Progenitor cell of endocrine pancreas (in vitro differentiated cells): ENCODE data around the gene SOS2. TPM values are rescaled to one million over a fixed set of nuclear protein-coding genes. Genes with fewer than 3 reads are reported as not detected.
A peak's percentile ranks its signal among the peaks of the same experiment; 100 is the strongest.

Experiments
- DNase-seq: peaks from one replicate; pipeline ENCODE4 v3.0.0; 2021; ENCODE audit warnings: low spot score; ENCODE audit not compliant: unreplicated experiment
- H3K27ac Mint-ChIP-seq: 2 replicates; pipeline ENCODE4 v1.8.0; 2021; ENCODE audit warnings: mild to moderate bottlenecking, moderate library complexity, mixed read lengths
- H3K27me3 Mint-ChIP-seq: 2 replicates; pipeline ENCODE4 v1.8.0; 2021; ENCODE audit warnings: mixed read lengths
- H3K36me3 Mint-ChIP-seq: 2 replicates; pipeline ENCODE4 v1.8.0; 2022; ENCODE audit warnings: mixed read lengths; ENCODE audit not compliant: insufficient read depth
- H3K4me1 Mint-ChIP-seq: 2 replicates; pipeline ENCODE4 v1.8.0; 2021; ENCODE audit warnings: low read depth, mixed read lengths
- H3K4me3 Mint-ChIP-seq: 2 replicates; pipeline ENCODE4 v1.8.0; 2021; ENCODE audit warnings: low read depth, mild to moderate bottlenecking, moderate library complexity, mixed read lengths
- H3K9me3 Mint-ChIP-seq: 2 replicates; pipeline ENCODE4 v1.8.0; 2021; ENCODE audit warnings: low read depth, mixed read lengths
- total RNA-seq: library from RNA; stranded (reverse); gene quantifications from 2 replicates; pipeline ENCODE4 v1.2.1, GENCODE V29; 2021
- TF ChIP-seq, protein P1 (sequence below): fragments of 200-600 bp; sonication (generic); IDR thresholded peaks from one replicate; pipeline ENCODE4 v1.5.0; 2021; ENCODE audit warnings: antibody characterized with exemption, mild to moderate bottlenecking; ENCODE audit not compliant: unreplicated experiment

The SOS2 gene
- total RNA-seq, 1 donor from 2014 or later, result 35.7 TPM

DNA sequence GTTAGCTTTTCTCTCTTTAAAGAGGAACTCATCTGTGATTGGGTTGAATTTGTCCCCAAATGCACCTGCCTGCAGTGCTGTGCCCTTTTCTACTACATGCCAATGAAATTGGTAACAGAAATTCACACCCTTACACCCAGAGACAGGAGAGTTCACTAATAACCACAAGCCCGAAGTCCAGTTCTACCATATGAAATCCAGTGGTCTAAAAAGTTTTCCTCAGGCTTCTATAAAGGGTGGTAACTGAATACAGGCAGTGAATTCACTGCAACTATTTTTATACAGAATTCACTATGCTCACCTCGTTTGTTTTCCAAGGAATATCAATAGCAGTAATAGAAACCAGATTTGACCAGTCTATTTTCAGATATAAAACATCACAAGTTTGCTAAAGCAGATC lies 31.5 kb upstream of the SOS2 start:
- no peaks in the 10 kb centered on the region for H3K4me1 Mint-ChIP-seq
- H3K27me3 Mint-ChIP-seq, result no peaks in the 10 kb centered on the region
- DNase-seq, result no peak
- H3K36me3 Mint-ChIP-seq, result peaks cover 6% of the 10 kb centered on the region
- no peak overlapping the region for H3K4me3 Mint-ChIP-seq
- TF ChIP-seq, protein P1, sequence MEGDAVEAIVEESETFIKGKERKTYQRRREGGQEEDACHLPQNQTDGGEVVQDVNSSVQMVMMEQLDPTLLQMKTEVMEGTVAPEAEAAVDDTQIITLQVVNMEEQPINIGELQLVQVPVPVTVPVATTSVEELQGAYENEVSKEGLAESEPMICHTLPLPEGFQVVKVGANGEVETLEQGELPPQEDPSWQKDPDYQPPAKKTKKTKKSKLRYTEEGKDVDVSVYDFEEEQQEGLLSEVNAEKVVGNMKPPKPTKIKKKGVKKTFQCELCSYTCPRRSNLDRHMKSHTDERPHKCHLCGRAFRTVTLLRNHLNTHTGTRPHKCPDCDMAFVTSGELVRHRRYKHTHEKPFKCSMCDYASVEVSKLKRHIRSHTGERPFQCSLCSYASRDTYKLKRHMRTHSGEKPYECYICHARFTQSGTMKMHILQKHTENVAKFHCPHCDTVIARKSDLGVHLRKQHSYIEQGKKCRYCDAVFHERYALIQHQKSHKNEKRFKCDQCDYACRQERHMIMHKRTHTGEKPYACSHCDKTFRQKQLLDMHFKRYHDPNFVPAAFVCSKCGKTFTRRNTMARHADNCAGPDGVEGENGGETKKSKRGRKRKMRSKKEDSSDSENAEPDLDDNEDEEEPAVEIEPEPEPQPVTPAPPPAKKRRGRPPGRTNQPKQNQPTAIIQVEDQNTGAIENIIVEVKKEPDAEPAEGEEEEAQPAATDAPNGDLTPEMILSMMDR, result no peak
- no peaks in the 10 kb centered on the region for H3K9me3 Mint-ChIP-seq
- H3K27ac Mint-ChIP-seq, result no peak overlapping the region

GRCh38 chr14:50260511-50260910 lies 29.1 kb upstream of the SOS2 start:
- DNase-seq, result no peak

DNA sequence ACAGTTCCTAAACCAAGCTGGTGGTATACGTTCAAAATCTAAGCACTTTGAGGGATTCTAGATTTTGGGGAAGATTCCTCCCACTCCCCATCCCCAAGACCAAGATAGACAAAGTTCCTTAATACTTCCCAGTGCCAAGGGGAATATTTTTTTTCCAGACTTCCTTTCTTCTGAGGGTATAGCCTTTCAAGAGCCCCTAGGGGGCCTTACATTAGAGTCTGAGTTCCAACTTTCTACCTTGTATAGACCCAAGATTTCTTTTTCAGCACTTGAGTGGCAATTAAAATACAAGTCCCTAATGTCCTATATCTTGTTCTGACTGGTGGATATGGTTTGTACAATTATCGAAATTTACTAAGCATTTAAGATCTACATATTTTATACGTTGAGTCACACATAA lies 28.7 kb upstream of the SOS2 start:
- DNase-seq, result no peak
- H3K36me3 Mint-ChIP-seq, result peaks cover 6% of the 10 kb centered on the region

More at GRCh38 chr14:50260511-50260910, 29.1 kb upstream of the SOS2 start:
- TF ChIP-seq, protein P1, result peak; percentile 33
- H3K4me1 Mint-ChIP-seq, result no peaks in the 10 kb centered on the region
- no peak overlapping the region for H3K27ac Mint-ChIP-seq
- H3K36me3 Mint-ChIP-seq, result peaks cover 6% of the 10 kb centered on the region
- no peak overlapping the region for H3K4me3 Mint-ChIP-seq
- H3K9me3 Mint-ChIP-seq, result no peaks in the 10 kb centered on the region
- no peaks in the 10 kb centered on the region for H3K27me3 Mint-ChIP-seq

DNA sequence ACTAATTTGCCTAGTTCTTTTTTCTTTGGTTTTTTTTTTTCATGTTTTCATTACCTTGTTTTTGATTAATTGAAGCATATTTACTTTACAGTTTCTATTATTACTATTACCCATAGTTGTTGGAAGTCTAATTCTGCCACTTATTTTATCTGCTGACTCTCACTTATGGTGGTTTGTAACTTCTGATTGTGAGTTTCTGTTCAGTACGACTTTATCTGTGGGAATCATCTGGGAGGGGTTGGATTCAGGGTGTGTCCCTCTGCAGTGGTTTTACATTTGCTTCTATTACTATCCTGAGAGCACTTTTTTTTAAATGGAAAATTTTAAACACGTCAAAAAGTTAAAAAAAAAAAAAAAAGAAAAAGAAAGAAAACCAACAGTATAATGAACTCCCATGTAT lies 26.4 kb upstream of the SOS2 start:
- Mint-ChIP-seq H3K4me3 (no peak overlapping the region), H3K27me3 (no peaks in the 10 kb centered on the region), H3K4me1 (no peaks in the 10 kb centered on the region), H3K36me3 (peaks cover 15% of the 10 kb centered on the region), H3K9me3 (peaks cover 7% of the 10 kb centered on the region), H3K27ac (no peak overlapping the region)
- TF ChIP-seq, protein P1, result no peak
- DNase-seq, result no peak

More for the DNA sequence above, 28.7 kb upstream of the SOS2 start:
- H3K9me3 Mint-ChIP-seq, result no peaks in the 10 kb centered on the region
- no peak overlapping the region for H3K27ac Mint-ChIP-seq
- no peaks in the 10 kb centered on the region for H3K27me3 Mint-ChIP-seq
- TF ChIP-seq, protein P1, result no peak
- no peak overlapping the region for H3K4me3 Mint-ChIP-seq
- H3K4me1 Mint-ChIP-seq, result no peaks in the 10 kb centered on the region

DNA sequence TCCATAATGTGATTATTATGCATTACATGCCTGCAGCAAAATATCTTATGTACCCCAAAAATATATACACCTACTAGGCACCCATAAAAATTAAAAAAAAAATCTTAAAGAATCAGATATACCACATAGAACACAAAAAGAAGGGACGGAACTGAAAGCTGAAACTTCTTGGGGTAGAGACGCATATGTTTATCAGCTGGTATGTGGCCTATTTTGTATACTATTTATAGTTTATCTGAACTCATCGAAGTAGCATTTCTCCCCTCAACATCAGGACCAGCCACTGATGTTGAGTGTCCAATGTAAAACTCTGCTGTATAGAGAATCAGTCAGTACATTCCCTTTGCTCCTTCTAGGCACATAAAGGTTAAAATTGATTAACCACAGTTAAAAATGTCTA lies 22.9 kb upstream of the SOS2 start:
- H3K27ac Mint-ChIP-seq, result no peak overlapping the region

More for the DNA sequence above, 22.9 kb upstream of the SOS2 start:
- H3K4me1 Mint-ChIP-seq, result no peaks in the 10 kb centered on the region
- H3K9me3 Mint-ChIP-seq, result peaks cover 10% of the 10 kb centered on the region
- DNase-seq, result no peak
- H3K36me3 Mint-ChIP-seq, result peaks cover 18% of the 10 kb centered on the region
- no peak overlapping the region for H3K4me3 Mint-ChIP-seq
- TF ChIP-seq, protein P1, result no peak
- no peaks in the 10 kb centered on the region for H3K27me3 Mint-ChIP-seq
